ENCODE results near the gene CRY1.
"Not testable (repeated sequence)": the region's sequence is repeated elsewhere in the genome, so short reads cannot be mapped to it uniquely, and the experiment has no call there.

DNA sequence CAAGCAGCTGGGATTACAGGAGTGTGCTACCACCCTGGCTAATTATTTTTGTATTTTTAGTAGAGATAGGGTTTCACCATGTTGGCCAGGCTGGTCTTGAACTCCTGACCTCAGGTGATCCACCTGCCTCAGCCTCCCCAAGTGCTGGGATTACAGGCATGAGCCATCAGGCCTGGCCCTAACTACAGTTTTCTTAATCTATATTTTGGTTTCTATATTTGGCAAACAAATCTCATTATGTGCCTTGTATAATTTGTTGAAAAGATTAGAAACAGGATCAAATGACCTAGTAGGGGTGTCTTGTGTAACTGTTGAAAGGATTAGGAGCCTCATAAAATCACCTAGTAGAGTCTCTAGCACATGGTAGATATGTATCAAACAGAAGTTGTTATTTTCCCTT, 67.0 kb downstream of the CRY1 start:
- TF ChIP-seq CTCF (IDR thresholded peaks at IDR 0.05 in 2 of 3, conservative IDR thresholded peaks at IDR 0.05 in 1 of 3; ENCODE audit: insufficient read depth in 2 of 3, low read depth in 1 of 3, low read length in 3 of 3); KLF6 (CRISPR knock-in tag; IDR thresholded peaks at IDR 0.05; ENCODE audit: borderline replicate concordance); ARID1B (IDR thresholded peaks at IDR 0.05); SMAD1 (IDR thresholded peaks at IDR 0.05; ENCODE audit: low read depth, low read length, partially characterized antibody); ATF7 (IDR thresholded peaks at IDR 0.05); POU5F1 (IDR thresholded peaks at IDR 0.05; ENCODE audit: borderline replicate concordance, low read depth, low read length, partially characterized antibody); GABPB1 (CRISPR knock-in tag; IDR thresholded peaks at IDR 0.05); PPARD (CRISPR knock-in tag; IDR thresholded peaks at IDR 0.05); ZNF24 (IDR thresholded peaks at IDR 0.05); ZNF511 (CRISPR knock-in tag; IDR thresholded peaks at IDR 0.05); POLR2AphosphoS5 (IDR thresholded peaks at IDR 0.05; ENCODE audit: control insufficient read depth, insufficient read depth, low read depth, low read length): not testable (repeated sequence)
- TF ChIP-seq, protein P1, sequence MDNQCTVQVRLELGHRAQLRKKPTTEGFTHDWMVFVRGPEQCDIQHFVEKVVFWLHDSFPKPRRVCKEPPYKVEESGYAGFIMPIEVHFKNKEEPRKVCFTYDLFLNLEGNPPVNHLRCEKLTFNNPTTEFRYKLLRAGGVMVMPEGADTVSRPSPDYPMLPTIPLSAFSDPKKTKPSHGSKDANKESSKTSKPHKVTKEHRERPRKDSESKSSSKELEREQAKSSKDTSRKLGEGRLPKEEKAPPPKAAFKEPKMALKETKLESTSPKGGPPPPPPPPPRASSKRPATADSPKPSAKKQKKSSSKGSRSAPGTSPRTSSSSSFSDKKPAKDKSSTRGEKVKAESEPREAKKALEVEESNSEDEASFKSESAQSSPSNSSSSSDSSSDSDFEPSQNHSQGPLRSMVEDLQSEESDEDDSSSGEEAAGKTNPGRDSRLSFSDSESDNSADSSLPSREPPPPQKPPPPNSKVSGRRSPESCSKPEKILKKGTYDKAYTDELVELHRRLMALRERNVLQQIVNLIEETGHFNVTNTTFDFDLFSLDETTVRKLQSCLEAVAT (IDR thresholded peaks at IDR 0.05) = not testable (repeated sequence)

Measured in K562 (cell line).